Activated naive CD8-positive, alpha-beta T cell treated with anti-CD3 and anti-CD28 coated beads, Interleukin-2, amount 50 U/mL, for 16 hours (primary cell): ENCODE results near the gene NXPH4.

Experiments used
- DNase-seq: peaks from one replicate; pipeline ENCODE4 v3.0.0-alpha.2; 2020; ENCODE audit warnings: low read depth, low spot score

NXPH4 gene

GRCh38 chr12:57231276-57232021 lies 14.9 kb downstream of the NXPH4 start:
- DNase-seq, result no peak

GRCh38 chr12:57232156-57232756 lies 15.7 kb downstream of the NXPH4 start:
- no peak for DNase-seq

- DNase-seq, result no peak
These were observed 17.0 kb downstream of the NXPH4 start for GRCh38 chr12:57233357-57234232.

GRCh38 chr12:57234233-57234570 lies 17.6 kb downstream of the NXPH4 start:
- no peak for DNase-seq

- no peak for DNase-seq
These were observed 18.0 kb downstream of the NXPH4 start for GRCh38 chr12:57234571-57235016.

GRCh38 chr12:57235017-57235727 lies 18.6 kb downstream of the NXPH4 start:
- DNase-seq, result no peak

- no peak for DNase-seq
These were observed 19.1 kb downstream of the NXPH4 start for GRCh38 chr12:57235728-57236131.

- no peak for DNase-seq
These were observed 19.8 kb downstream of the NXPH4 start for GRCh38 chr12:57236201-57236924.

- no peak for DNase-seq
These were observed 20.5 kb downstream of the NXPH4 start for GRCh38 chr12:57236925-57237595.

- no peak for DNase-seq
These were observed 21.0 kb downstream of the NXPH4 start for GRCh38 chr12:57237596-57237931.

- DNase-seq, result no peak
These were observed 21.6 kb downstream of the NXPH4 start for GRCh38 chr12:57237932-57238853.

GRCh38 chr12:57238854-57239554 lies 22.4 kb downstream of the NXPH4 start:
- peak; percentile 72 for DNase-seq

- no peak for DNase-seq
These were observed 23.0 kb downstream of the NXPH4 start for GRCh38 chr12:57239587-57240065.

- DNase-seq, result no peak
These were observed 23.7 kb downstream of the NXPH4 start for GRCh38 chr12:57240066-57240921.

GRCh38 chr12:57240926-57241401 lies 24.4 kb downstream of the NXPH4 start:
- no peak for DNase-seq

- no peak for DNase-seq
These were observed 25.1 kb downstream of the NXPH4 start for GRCh38 chr12:57241402-57242310.

GRCh38 chr12:57242329-57242690 lies 25.7 kb downstream of the NXPH4 start:
- DNase-seq, result no peak
